Measurements from ENCODE around the gene GPR146.
"Not testable (repeated sequence)": the region's sequence is repeated elsewhere in the genome, so short reads cannot be mapped to it uniquely, and the experiment has no call there.

Gene GPR146

GRCh38 chr7:1070544-1071011 lies 26.2 kb downstream of the GPR146 start:
- H3K27ac ChIP-seq (ENCODE audit: low read length) = no peak overlapping the region
- H3K4me1 ChIP-seq (ENCODE audit: insufficient read depth, low read length) = no peaks in the 10 kb centered on the region

DNA sequence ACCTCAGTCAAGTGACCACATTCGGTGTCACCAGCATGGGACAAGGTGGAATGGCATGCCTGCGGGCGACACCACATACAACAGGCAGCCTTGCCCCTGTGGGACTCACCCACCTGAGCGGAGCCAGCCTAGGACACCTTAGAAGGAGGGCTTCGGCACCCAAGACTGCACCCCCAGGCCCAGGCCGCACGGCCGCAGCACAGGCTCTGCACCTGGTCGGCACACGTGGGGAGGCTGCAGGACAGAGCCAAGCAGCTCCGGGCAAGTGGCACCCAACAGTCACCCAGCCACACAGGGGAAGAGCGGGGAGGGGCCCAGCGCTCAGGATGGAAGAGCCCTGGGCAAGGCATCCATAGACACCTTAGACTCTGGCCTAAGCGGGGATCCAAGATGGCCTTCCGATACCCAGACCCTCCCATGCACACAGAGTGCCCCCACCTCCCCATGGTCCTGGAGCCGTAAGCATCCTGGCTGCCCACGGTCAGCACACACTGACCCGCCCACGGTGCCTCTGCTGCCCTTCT lies 27.4 kb downstream of the GPR146 start:
- H3K27ac ChIP-seq (ENCODE audit: low read length) = no peak overlapping the region
- no peak overlapping the region for H3K9ac ChIP-seq (ENCODE audit: low read depth, low read length)
- H3K27me3 ChIP-seq (ENCODE audit: insufficient read depth, low read length) = no peaks in the 10 kb centered on the region
- H3K4me3 ChIP-seq (ENCODE audit: low read length) = no peak overlapping the region
- peaks cover 6% of the 10 kb centered on the region for H3K9me3 ChIP-seq (ENCODE audit: insufficient read depth, low read depth, low read length)
- H3K36me3 ChIP-seq (ENCODE audit: insufficient read depth, low read depth, low read length) = no peaks in the 10 kb centered on the region
- H3K4me1 ChIP-seq (ENCODE audit: insufficient read depth, low read length) = no peaks in the 10 kb centered on the region

More at GRCh38 chr7:1070544-1071011, 26.2 kb downstream of the GPR146 start:
- H3K36me3 ChIP-seq (ENCODE audit: insufficient read depth, low read depth, low read length) = no peaks in the 10 kb centered on the region
- no peaks in the 10 kb centered on the region for H3K27me3 ChIP-seq (ENCODE audit: insufficient read depth, low read length)
- H3K9ac ChIP-seq (ENCODE audit: low read depth, low read length) = no peak overlapping the region
- peaks cover 6% of the 10 kb centered on the region for H3K9me3 ChIP-seq (ENCODE audit: insufficient read depth, low read depth, low read length)
- no peak overlapping the region for H3K4me3 ChIP-seq (ENCODE audit: low read length)

- H3K27me3 ChIP-seq (ENCODE audit: insufficient read depth, low read length) = no peaks in the 10 kb centered on the region
- H3K27ac ChIP-seq (ENCODE audit: low read length) = no peak overlapping the region
Observed at GRCh38 chr7:1073142-1073977, 29.0 kb downstream of the GPR146 start.

GRCh38 chr7:1074018-1074417 lies 29.7 kb downstream of the GPR146 start:
- H3K36me3 ChIP-seq (ENCODE audit: insufficient read depth, low read depth, low read length); H3K27ac ChIP-seq (ENCODE audit: low read length); H3K9me3 ChIP-seq (ENCODE audit: insufficient read depth, low read depth, low read length); H3K4me3 ChIP-seq (ENCODE audit: low read length); H3K9ac ChIP-seq (ENCODE audit: low read depth, low read length); H3K27me3 ChIP-seq (ENCODE audit: insufficient read depth, low read length); H3K4me1 ChIP-seq (ENCODE audit: insufficient read depth, low read length): not testable (repeated sequence)

More at GRCh38 chr7:1073142-1073977, 29.0 kb downstream of the GPR146 start:
- H3K36me3 ChIP-seq (ENCODE audit: insufficient read depth, low read depth, low read length) = no peaks in the 10 kb centered on the region
- H3K9ac ChIP-seq (ENCODE audit: low read depth, low read length) = no peak overlapping the region
- no peaks in the 10 kb centered on the region for H3K4me1 ChIP-seq (ENCODE audit: insufficient read depth, low read length)
- H3K9me3 ChIP-seq (ENCODE audit: insufficient read depth, low read depth, low read length) = peaks cover 6% of the 10 kb centered on the region
- H3K4me3 ChIP-seq (ENCODE audit: low read length) = no peak overlapping the region

- Histone ChIP-seq H3K4me1 (ENCODE audit: insufficient read depth, low read length) (no peaks in the 10 kb centered on the region), H3K9ac (ENCODE audit: low read depth, low read length) (no peak overlapping the region), H3K4me3 (ENCODE audit: low read length) (no peak overlapping the region), H3K36me3 (ENCODE audit: insufficient read depth, low read depth, low read length) (no peaks in the 10 kb centered on the region), H3K9me3 (ENCODE audit: insufficient read depth, low read depth, low read length) (peaks cover 6% of the 10 kb centered on the region), H3K27me3 (ENCODE audit: insufficient read depth, low read length) (no peaks in the 10 kb centered on the region), H3K27ac (ENCODE audit: low read length) (no peak overlapping the region)
Observed at GRCh38 chr7:1074593-1075431, 30.5 kb downstream of the GPR146 start.

GRCh38 chr7:1076184-1077072 lies 32.1 kb downstream of the GPR146 start:
- Histone ChIP-seq H3K36me3 (ENCODE audit: insufficient read depth, low read depth, low read length) (no peaks in the 10 kb centered on the region), H3K9me3 (ENCODE audit: insufficient read depth, low read depth, low read length) (no peaks in the 10 kb centered on the region), H3K27me3 (ENCODE audit: insufficient read depth, low read length) (no peaks in the 10 kb centered on the region), H3K27ac (ENCODE audit: low read length) (no peak overlapping the region), H3K9ac (ENCODE audit: low read depth, low read length) (no peak overlapping the region), H3K4me3 (ENCODE audit: low read length) (no peak overlapping the region), H3K4me1 (ENCODE audit: insufficient read depth, low read length) (no peaks in the 10 kb centered on the region)

GRCh38 chr7:1078519-1078918 lies 34.2 kb downstream of the GPR146 start:
- Histone ChIP-seq H3K4me1 (ENCODE audit: insufficient read depth, low read length) (no peaks in the 10 kb centered on the region), H3K27me3 (ENCODE audit: insufficient read depth, low read length) (no peaks in the 10 kb centered on the region), H3K27ac (ENCODE audit: low read length) (no peak overlapping the region), H3K4me3 (ENCODE audit: low read length) (no peak overlapping the region), H3K36me3 (ENCODE audit: insufficient read depth, low read depth, low read length) (no peaks in the 10 kb centered on the region), H3K9ac (ENCODE audit: low read depth, low read length) (no peak overlapping the region; the same call in 1 of the 2 replicates), H3K9me3 (ENCODE audit: insufficient read depth, low read depth, low read length) (no peaks in the 10 kb centered on the region)

- H3K27ac ChIP-seq (ENCODE audit: low read length) = no peak overlapping the region
- no peaks in the 10 kb centered on the region for H3K36me3 ChIP-seq (ENCODE audit: insufficient read depth, low read depth, low read length)
- H3K4me1 ChIP-seq (ENCODE audit: insufficient read depth, low read length) = no peaks in the 10 kb centered on the region
- H3K9me3 ChIP-seq (ENCODE audit: insufficient read depth, low read depth, low read length) = no peaks in the 10 kb centered on the region
- no peak overlapping the region for H3K9ac ChIP-seq (ENCODE audit: low read depth, low read length)
- H3K4me3 ChIP-seq (ENCODE audit: low read length) = no peak overlapping the region
- no peaks in the 10 kb centered on the region for H3K27me3 ChIP-seq (ENCODE audit: insufficient read depth, low read length)
Observed at GRCh38 chr7:1078985-1079384, 34.6 kb downstream of the GPR146 start.

DNA sequence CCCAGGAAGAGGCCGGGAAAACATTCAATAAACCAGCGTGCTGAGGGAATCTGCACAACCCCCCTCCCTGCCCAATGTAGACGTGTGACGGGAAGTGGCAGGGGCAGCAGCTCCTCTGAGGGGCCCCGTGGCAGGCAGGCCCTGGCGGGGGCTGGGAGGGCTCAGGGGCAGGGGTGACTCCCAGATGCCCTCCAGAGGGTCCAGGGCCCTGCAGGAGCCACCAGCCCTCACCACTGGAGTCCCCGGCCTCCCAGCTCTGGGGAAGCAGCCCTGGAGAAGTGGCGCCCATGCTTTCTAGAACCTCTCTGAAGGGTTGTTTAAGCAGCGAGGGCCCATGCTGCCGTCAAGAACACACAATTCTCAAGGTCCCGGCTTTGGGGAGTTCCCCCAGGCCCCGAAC lies 35.2 kb downstream of the GPR146 start:
- no peaks in the 10 kb centered on the region for H3K27me3 ChIP-seq (ENCODE audit: insufficient read depth, low read length)
- no peak overlapping the region for H3K9ac ChIP-seq (ENCODE audit: low read depth, low read length)
- H3K27ac ChIP-seq (ENCODE audit: low read length) = no peak overlapping the region
- H3K4me1 ChIP-seq (ENCODE audit: insufficient read depth, low read length) = no peaks in the 10 kb centered on the region
- H3K4me3 ChIP-seq (ENCODE audit: low read length) = no peak overlapping the region
- H3K36me3 ChIP-seq (ENCODE audit: insufficient read depth, low read depth, low read length) = no peaks in the 10 kb centered on the region
- H3K9me3 ChIP-seq (ENCODE audit: insufficient read depth, low read depth, low read length) = no peaks in the 10 kb centered on the region

DNA sequence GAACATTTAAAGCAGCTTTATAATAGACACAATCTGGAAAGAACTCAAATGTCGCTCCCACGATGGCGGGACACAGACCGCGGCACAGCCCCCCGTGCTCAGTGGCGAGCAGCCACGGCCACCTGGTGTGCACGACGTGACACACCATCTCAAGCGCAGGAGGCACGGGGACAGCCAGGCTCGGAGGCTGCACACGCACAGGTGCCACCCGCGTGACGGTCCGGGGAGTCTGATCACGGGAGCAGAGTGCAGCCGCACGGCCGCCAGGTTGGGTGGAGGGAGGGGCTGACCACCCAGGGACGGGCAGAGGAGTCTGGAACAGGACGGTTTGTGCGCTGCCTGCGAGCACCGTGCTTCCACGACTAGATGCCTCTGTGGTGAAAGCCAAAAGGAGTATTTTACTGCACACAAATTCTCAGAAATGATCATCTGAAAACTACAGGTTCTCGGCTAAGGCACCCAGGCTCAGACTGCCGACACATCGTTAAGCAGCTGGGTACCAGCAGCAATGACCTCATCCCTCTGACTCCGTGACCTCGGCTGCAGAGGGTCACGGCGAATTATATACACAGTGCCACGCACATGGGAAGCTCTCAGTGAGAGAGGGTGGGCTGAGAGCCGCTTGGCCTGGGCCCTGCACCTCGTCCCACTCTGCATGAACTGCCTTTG lies 36.0 kb downstream of the GPR146 start:
- no peak overlapping the region for H3K4me3 ChIP-seq (ENCODE audit: low read length)
- no peaks in the 10 kb centered on the region for H3K4me1 ChIP-seq (ENCODE audit: insufficient read depth, low read length)
- H3K27ac ChIP-seq (ENCODE audit: low read length) = no peak overlapping the region
- no peaks in the 10 kb centered on the region for H3K36me3 ChIP-seq (ENCODE audit: insufficient read depth, low read depth, low read length)
- no peak overlapping the region for H3K9ac ChIP-seq (ENCODE audit: low read depth, low read length)
- no peaks in the 10 kb centered on the region for H3K27me3 ChIP-seq (ENCODE audit: insufficient read depth, low read length)
- no peaks in the 10 kb centered on the region for H3K9me3 ChIP-seq (ENCODE audit: insufficient read depth, low read depth, low read length)

DNA sequence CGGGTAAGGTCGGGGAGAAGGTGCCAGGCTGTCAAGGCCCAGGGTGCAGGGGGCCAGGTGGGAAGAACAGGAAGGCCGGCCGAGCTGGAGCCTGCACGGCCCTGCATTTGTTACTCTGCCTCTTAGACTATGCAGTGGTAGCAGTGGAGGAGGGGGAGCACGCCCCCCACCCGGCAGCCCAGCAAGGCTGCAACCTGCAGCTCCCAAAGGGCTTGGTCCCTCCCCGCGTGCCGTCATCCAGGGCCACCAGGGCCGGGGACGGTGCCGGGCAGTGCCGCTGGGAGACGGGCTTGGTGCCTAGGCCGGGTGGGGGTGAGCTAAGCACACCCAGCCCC lies 36.5 kb downstream of the GPR146 start:
- Histone ChIP-seq H3K4me1 (ENCODE audit: insufficient read depth, low read length) (no peaks in the 10 kb centered on the region), H3K9ac (ENCODE audit: low read depth, low read length) (no peak overlapping the region), H3K27me3 (ENCODE audit: insufficient read depth, low read length) (no peaks in the 10 kb centered on the region), H3K27ac (ENCODE audit: low read length) (no peak overlapping the region), H3K4me3 (ENCODE audit: low read length) (no peak overlapping the region), H3K36me3 (ENCODE audit: insufficient read depth, low read depth, low read length) (no peaks in the 10 kb centered on the region), H3K9me3 (ENCODE audit: insufficient read depth, low read depth, low read length) (no peaks in the 10 kb centered on the region)

Measured in iPS-20b (cell line).